AG10803 (cell line): ENCODE measurements around the gene SLC22A6.

Experiments used
- DNase-seq: peaks from one replicate; pipeline ENCODE4 v3.0.0; 2010; ENCODE audit warnings: low read depth
- H3K4me3 ChIP-seq: 2 replicates; pipeline ENCODE4 v1.5.1; 2011; ENCODE audit warnings: mild to moderate bottlenecking, low read length, control low read depth
- CTCF ChIP-seq: conservative IDR thresholded peaks from 2 replicates; pipeline ENCODE4 v1.5.1; 2011; ENCODE audit warnings: mild to moderate bottlenecking, low read length, control low read depth, inconsistent platforms

SLC22A6 gene

DNA sequence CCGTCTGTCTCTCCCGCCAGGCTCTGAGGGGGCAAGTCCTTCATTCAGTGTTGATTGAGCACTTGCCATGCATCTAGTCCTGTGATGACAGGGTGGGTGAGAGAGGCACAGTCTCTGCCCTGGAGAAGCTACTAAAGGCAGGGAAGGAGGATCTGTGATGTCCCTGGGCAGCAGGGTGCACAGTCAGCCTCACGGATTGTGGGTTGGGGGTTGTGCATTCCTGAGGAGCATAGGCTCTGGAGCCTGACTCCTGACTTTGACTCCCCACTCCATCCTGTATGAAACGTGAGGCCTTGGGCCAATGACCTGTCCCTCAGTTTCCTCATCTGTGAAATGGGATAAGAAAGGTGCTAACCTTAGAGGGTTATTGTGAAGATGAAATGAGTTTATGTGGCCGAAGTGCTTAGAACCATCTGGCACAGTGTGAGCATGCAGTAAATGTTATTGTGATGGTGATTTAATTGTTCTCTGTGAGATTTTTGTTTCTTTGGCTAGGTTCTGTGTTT is 26.2 kb upstream of the SLC22A6 start:
- TF ChIP-seq CTCF = no peak
- no peak for DNase-seq
- H3K4me3 ChIP-seq = no peak overlapping the region

DNA sequence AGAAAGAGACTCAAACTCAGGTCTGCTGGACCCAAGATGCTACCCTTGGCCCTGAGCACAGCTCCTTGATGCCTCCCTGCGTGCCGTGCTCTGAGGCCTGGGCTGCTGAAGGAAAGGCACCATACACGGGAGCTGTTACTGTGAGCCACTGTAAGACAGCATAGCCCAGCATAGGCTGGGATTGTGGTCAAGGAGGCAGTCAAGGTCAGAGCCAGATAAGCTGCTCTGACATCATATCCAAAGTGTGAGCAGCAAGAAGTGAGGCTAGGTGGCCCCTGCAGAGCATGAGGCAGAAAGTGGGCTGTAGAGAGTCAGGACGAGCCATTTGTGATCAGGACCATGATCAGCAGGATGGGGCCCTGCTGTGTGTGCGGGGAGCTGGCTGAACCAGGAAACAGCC is 23.2 kb upstream of the SLC22A6 start:
- DNase-seq = no peak
- no peak overlapping the region for H3K4me3 ChIP-seq
- TF ChIP-seq CTCF = no peak

GRCh38 chr11:63001456-63001855 is 16.7 kb upstream of the SLC22A6 start:
- DNase-seq = no peak
- no peak for TF ChIP-seq CTCF
- H3K4me3 ChIP-seq = no peak overlapping the region

DNA sequence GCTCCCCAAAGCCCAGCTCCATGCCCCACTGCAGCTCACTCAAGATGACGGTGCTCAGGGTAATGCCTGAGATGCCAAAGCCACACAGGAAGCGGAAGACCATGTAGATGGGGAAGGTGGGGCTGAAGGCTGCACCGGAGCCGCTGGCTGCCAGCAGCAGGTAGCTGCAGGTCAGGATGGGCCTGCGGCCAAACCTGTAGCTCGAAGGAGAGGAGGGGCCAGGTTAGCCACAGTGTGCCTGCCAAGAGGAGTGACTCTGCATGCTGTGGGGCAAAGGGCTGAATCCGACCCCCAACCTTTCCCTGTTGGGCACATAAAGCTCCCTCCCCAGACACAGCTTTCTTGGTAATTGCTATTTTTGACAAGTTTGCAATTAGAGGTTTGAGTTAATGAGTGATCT is 14.9 kb upstream of the SLC22A6 start:
- TF ChIP-seq CTCF = no peak
- H3K4me3 ChIP-seq = no peak overlapping the region
- DNase-seq = no peak

- no peak overlapping the region for H3K4me3 ChIP-seq
- no peak for TF ChIP-seq CTCF
- no peak for DNase-seq
Observed at GRCh38 chr11:62999156-62999555, 14.4 kb upstream of the SLC22A6 start.

- DNase-seq = no peak
- no peak for TF ChIP-seq CTCF
- H3K4me3 ChIP-seq = no peak overlapping the region
Observed at GRCh38 chr11:62996271-62996670, 11.5 kb upstream of the SLC22A6 start.

GRCh38 chr11:62994775-62995174 is 10.0 kb upstream of the SLC22A6 start:
- no peak for TF ChIP-seq CTCF
- no peak for DNase-seq
- no peak overlapping the region for H3K4me3 ChIP-seq
